GM06990 (cell line): ENCODE measurements around the gene EIF4G3.

ENCODE experiments used
- DNase-seq: peaks from one replicate; pipeline ENCODE4 v3.0.0-alpha.2; 2011; ENCODE audit not compliant: insufficient read length; ENCODE audit errors: extremely low read depth
- H3K27me3 ChIP-seq: replicated peaks from 2 replicates; pipeline ENCODE4 v1.6.0; 2011; ENCODE audit warnings: low read length; ENCODE audit not compliant: control insufficient read depth, insufficient read depth
- H3K36me3 ChIP-seq: 2 replicates; pipeline ENCODE4 v1.5.1; 2011; ENCODE audit warnings: low read length; ENCODE audit not compliant: control insufficient read depth, insufficient read depth
- H3K4me3 ChIP-seq: replicated peaks from 2 replicates; pipeline ENCODE4 v1.5.1; 2011; ENCODE audit warnings: low read depth, mild to moderate bottlenecking, control low read depth, low read length
- CTCF ChIP-seq: IDR thresholded peaks from 2 replicates; pipeline ENCODE4 v1.5.1; 2011; ENCODE audit warnings: low read length, control low read depth, mild to moderate bottlenecking, inconsistent platforms; ENCODE audit not compliant: insufficient read depth, poor library complexity, severe bottlenecking

Gene EIF4G3

GRCh38 chr1:20948101-20948500 is 228.6 kb downstream of the EIF4G3 start:
- TF ChIP-seq CTCF = no peak
- DNase-seq = no peak

GRCh38 chr1:20947409-20947808 is 229.3 kb downstream of the EIF4G3 start:
- Histone ChIP-seq H3K36me3 (no peaks in the 10 kb centered on the region; the same call in 1 of the 2 replicates), H3K27me3 (no peaks in the 10 kb centered on the region), H3K4me3 (no peak overlapping the region)
- no peak for DNase-seq
- TF ChIP-seq CTCF = no peak

More at GRCh38 chr1:20948101-20948500, 228.6 kb downstream of the EIF4G3 start:
- no peaks in the 10 kb centered on the region for H3K27me3 ChIP-seq
- no peak overlapping the region for H3K4me3 ChIP-seq
- H3K36me3 ChIP-seq = no peaks in the 10 kb centered on the region; the same call in 1 of the 2 replicates

- Histone ChIP-seq H3K27me3 (no peaks in the 10 kb centered on the region), H3K4me3 (no peak overlapping the region), H3K36me3 (no peaks in the 10 kb centered on the region)
- no peak for TF ChIP-seq CTCF
- no peak for DNase-seq
These were observed 240.1 kb downstream of the EIF4G3 start for GRCh38 chr1:20936621-20937020.

GRCh38 chr1:20936216-20936615 is 240.5 kb downstream of the EIF4G3 start:
- TF ChIP-seq CTCF = no peak

GRCh38 chr1:20935717-20936116 is 241.0 kb downstream of the EIF4G3 start:
- DNase-seq = no peak
- H3K4me3 ChIP-seq = no peak overlapping the region
- TF ChIP-seq CTCF = no peak
- no peaks in the 10 kb centered on the region for H3K27me3 ChIP-seq
- H3K36me3 ChIP-seq = no peaks in the 10 kb centered on the region

More at GRCh38 chr1:20936216-20936615, 240.5 kb downstream of the EIF4G3 start:
- no peak overlapping the region for H3K4me3 ChIP-seq
- H3K27me3 ChIP-seq = no peaks in the 10 kb centered on the region
- DNase-seq = no peak
- H3K36me3 ChIP-seq = no peaks in the 10 kb centered on the region

GRCh38 chr1:20932437-20932977 is 244.2 kb downstream of the EIF4G3 start:
- Histone ChIP-seq H3K4me3 (no peak overlapping the region), H3K27me3 (no peaks in the 10 kb centered on the region), H3K36me3 (no peaks in the 10 kb centered on the region)
- TF ChIP-seq CTCF = no peak
- DNase-seq = peak; percentile 19
